ENCODE results near the gene PAIP2. TPM values are rescaled to one million over a fixed set of nuclear protein-coding genes. Genes with fewer than 3 reads are reported as not detected.

The PAIP2 gene
- total and polyA plus RNA-seq, 8 donors = 66.8 to 171 (median 137) TPM

GRCh38 chr5:139297439-139298133 is 44.1 kb upstream of the PAIP2 start:
- intact Hi-C loops (cut with DNase I) = no loop called here
- Histone ChIP-seq H3K27me3 (no peaks in the 10 kb centered on the region), H3K9me3 (no peaks in the 10 kb centered on the region), H3K36me3 (no peaks in the 10 kb centered on the region), H3K27ac (no peak overlapping the region), H3K4me3 (no peak overlapping the region), H3K4me1 (peaks cover 45 to 76% of the 10 kb centered on the region in 2 donors)
- no peak for TF ChIP-seq CTCF (IDR thresholded peaks at IDR 0.05)
- no peak for ATAC-seq
- DNase-seq = no peak

GRCh38 chr5:139298242-139298641 is 43.4 kb upstream of the PAIP2 start:
- H3K9me3 ChIP-seq = no peaks in the 10 kb centered on the region
- H3K27ac ChIP-seq = no peak overlapping the region
- no peaks in the 10 kb centered on the region for H3K27me3 ChIP-seq
- intact Hi-C loops (cut with DNase I) = no loop called here
- no peak overlapping the region for H3K4me3 ChIP-seq
- ATAC-seq (no peak), DNase-seq (no peak)
- TF ChIP-seq CTCF (IDR thresholded peaks at IDR 0.05) = no peak
- H3K36me3 ChIP-seq = no peaks in the 10 kb centered on the region
- peaks cover 45 to 81% of the 10 kb centered on the region in 2 donors for H3K4me1 ChIP-seq

DNA sequence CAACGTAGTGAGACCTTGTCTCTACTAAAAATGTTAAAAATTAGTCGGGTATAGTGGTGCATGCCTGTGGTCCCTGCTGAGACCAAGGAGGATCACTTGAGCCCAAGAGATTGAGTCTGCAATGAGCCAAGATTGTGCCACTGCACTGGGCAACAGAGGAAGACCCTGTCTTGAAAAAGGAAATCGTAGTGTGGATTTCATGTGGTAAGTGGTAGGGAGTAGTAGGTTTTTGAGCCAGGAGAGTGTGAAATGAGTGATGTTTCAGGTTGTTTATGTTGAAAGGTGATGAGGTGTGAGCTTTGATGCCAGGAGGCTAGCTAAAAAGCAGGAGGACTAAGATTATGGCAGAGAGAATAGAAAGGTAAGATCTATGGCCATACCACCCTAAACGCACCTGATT is 42.2 kb upstream of the PAIP2 start:
- no peaks in the 10 kb centered on the region for H3K9me3 ChIP-seq
- intact Hi-C loops (cut with DNase I) = no loop called here
- DNase-seq = no peak
- H3K27me3 ChIP-seq = no peaks in the 10 kb centered on the region
- H3K27ac ChIP-seq = no peak overlapping the region
- H3K36me3 ChIP-seq = no peaks in the 10 kb centered on the region
- H3K4me3 ChIP-seq = no peak overlapping the region
- peaks cover 45 to 94% of the 10 kb centered on the region in 2 donors for H3K4me1 ChIP-seq
- no peak for TF ChIP-seq CTCF (IDR thresholded peaks at IDR 0.05)
- no peak for ATAC-seq

DNA sequence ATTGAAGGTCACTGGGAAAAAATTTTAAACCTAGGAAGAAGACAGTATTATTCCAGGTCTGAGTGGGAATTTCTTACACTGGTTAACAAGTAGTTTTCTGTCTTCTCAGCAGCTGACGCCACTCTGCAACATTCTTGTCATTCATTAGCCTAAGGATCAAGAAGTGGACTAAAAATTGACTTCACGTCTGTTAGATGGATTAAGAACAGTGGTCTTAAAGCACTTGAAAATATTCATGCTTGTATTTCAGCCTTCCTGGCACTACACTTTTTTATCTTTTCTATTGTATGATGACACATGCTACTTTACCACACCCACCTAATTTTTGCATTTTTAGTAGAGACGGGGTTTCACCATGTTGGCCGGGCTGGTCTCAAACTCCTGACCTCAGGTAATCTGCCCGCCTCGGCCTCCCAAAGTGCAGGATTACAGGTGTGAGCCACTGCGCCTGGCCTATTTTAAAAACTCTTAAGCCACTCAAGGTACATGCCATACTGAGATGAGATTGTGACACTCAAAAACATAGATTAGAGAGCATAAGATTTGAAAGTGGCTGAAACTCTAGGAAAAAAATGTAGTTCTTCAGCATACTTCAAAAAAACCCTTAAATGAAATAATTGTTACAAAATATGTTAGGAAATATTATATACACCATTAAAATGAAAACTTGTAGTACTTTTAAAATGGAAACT is 39.7 kb upstream of the PAIP2 start:
- no peak overlapping the region for H3K27ac ChIP-seq
- H3K27me3 ChIP-seq = no peaks in the 10 kb centered on the region
- no peaks in the 10 kb centered on the region for H3K9me3 ChIP-seq
- TF ChIP-seq CTCF (IDR thresholded peaks at IDR 0.05) = no peak
- no peak overlapping the region for H3K4me3 ChIP-seq
- H3K36me3 ChIP-seq = no peaks in the 10 kb centered on the region
- no peak for DNase-seq
- intact Hi-C loops (cut with DNase I) = no loop called here
- ATAC-seq = peak; percentile 64
- peaks cover 32 to 95% of the 10 kb centered on the region in 2 donors for H3K4me1 ChIP-seq
